Subcutaneous abdominal adipose tissue (tissue), 5 donors: ENCODE measurements around the gene RRP9.
"Not testable (repeated sequence)": the region's sequence is repeated elsewhere in the genome, so short reads cannot be mapped to it uniquely, and the experiment has no call there.

Experiments used
- H3K27ac ChIP-seq: one replicate; pipeline ENCODE4 v1.7.0; 2013; ENCODE audit warnings: low read depth, mild to moderate bottlenecking, inconsistent platforms, low read length, moderate library complexity
- H3K27me3 ChIP-seq, 5 donors: one replicate each; pipeline ENCODE4 v1.7.0; 2013; ENCODE audit warnings: low read length in 5 of 5, inconsistent platforms in 1 of 5; ENCODE audit not compliant: control insufficient read depth in 5 of 5, insufficient read depth in 4 of 5
- H3K36me3 ChIP-seq, 5 donors: one replicate each; pipeline ENCODE4 v1.7.0; 2013; ENCODE audit warnings: low read length in 5 of 5; ENCODE audit not compliant: control insufficient read depth in 5 of 5, insufficient read depth in 5 of 5
- H3K4me1 ChIP-seq, 5 donors: one replicate each; pipeline ENCODE4 v1.7.0; 2013; ENCODE audit warnings: low read length in 5 of 5, mild to moderate bottlenecking in 3 of 5, moderate library complexity in 1 of 5; ENCODE audit not compliant: control insufficient read depth in 5 of 5, insufficient read depth in 5 of 5
- H3K4me3 ChIP-seq, 5 donors: one replicate each; pipeline ENCODE4 v1.7.0; 2013; ENCODE audit warnings: low read length in 5 of 5, low read depth in 1 of 5
- H3K9ac ChIP-seq, 5 donors: one replicate each; pipeline ENCODE4 v1.7.0; 2013; ENCODE audit warnings: low read length in 5 of 5, mild to moderate bottlenecking in 4 of 5, moderate library complexity in 3 of 5
- H3K9me3 ChIP-seq, 5 donors: one replicate each; pipeline ENCODE4 v1.7.0; 2013; ENCODE audit warnings: low read length in 5 of 5; ENCODE audit not compliant: control insufficient read depth in 5 of 5
- donor health status: healthy.
- donor health status: healthy.
- donor health status: healthy.
- donor health status: healthy.
- donor health status: healthy.

RRP9 gene

DNA sequence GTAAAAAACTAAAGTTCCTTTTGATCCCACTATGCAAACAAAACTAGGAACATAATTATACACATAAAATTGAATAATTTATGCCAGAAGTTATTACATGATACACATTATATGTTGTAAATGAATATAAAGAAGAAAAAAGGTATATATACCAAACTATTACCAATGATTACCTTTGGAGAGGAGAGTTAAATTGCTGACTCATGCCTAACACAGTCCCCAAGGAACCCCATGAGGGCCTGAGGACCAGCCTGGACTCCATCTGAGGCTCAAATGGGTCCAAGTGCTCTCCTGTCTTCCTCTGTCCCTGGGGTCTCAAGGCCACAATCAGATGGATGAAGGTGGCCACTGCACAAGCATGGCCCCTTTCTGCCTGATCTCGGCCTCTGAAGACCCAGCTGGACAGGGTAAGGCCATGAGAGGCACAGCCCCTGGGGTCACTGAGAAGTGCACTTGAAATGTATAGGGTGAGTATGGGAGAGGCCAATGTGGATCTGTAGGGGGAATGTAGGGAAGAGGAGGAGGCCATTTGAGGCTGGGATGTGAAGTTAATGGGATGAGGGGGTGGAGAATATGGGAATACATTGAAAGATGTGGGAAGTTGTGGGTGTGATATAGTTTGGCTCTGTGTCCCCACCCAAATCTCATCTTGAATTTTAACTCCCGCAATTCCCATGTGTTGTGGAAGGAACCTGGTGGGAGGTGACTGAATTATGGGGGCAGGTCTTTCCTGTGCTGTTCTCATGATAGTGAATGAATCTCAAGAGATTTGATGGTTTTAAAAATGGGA lies 37.5 kb downstream of the RRP9 start:
- Histone ChIP-seq H3K27ac (no peak overlapping the region), H3K4me1 (no peaks in the 10 kb centered on the region), H3K9ac (no peak overlapping the region), H3K4me3 (no peak overlapping the region), H3K9me3 (peaks cover 0 to 5% (median 0%) of the 10 kb centered on the region in 5 donors), H3K27me3 (peaks cover 0 to 3% (median 0%) of the 10 kb centered on the region in 5 donors), H3K36me3 (no peaks in the 10 kb centered on the region)

- not testable (repeated sequence) for H3K9me3 ChIP-seq, H3K9ac ChIP-seq, H3K36me3 ChIP-seq, H3K27me3 ChIP-seq, H3K4me3 ChIP-seq, H3K27ac ChIP-seq, H3K4me1 ChIP-seq
Observed at GRCh38 chr3:51902361-51902760, 39.3 kb downstream of the RRP9 start.

DNA sequence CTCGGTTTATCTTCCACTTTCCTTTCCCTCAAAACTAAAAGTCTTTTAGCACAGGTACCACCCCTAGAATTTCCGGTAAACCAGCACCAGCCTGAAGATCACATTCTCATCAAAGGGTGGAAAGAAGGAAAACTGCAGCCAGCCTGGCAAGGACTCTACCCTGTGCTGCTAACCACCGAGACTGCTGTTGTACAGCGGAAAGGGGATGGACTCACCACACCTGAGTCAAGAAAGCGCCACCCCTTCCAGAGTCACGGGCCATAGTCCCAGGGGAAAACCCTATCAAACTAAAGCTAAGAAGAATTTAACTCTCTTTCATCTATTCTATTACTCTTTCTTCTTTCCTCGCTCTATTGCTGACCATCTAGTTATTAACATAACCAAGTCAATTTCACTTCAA lies 41.7 kb downstream of the RRP9 start:
- H3K9ac ChIP-seq, H3K27ac ChIP-seq, H3K27me3 ChIP-seq, H3K9me3 ChIP-seq, H3K4me3 ChIP-seq, H3K4me1 ChIP-seq, H3K36me3 ChIP-seq: not testable (repeated sequence)

- peaks cover 0 to 5% (median 3%) of the 10 kb centered on the region in 5 donors for H3K27me3 ChIP-seq
- no peak overlapping the region for H3K4me3 ChIP-seq
- H3K4me1 ChIP-seq: no peaks in the 10 kb centered on the region
- no peaks in the 10 kb centered on the region for H3K9me3 ChIP-seq
- H3K9ac ChIP-seq: no peak overlapping the region
- H3K27ac ChIP-seq: no peak overlapping the region
- H3K36me3 ChIP-seq: no peaks in the 10 kb centered on the region
Observed at GRCh38 chr3:51897391-51897790, 44.3 kb downstream of the RRP9 start.

- no peaks in the 10 kb centered on the region for H3K36me3 ChIP-seq
- no peaks in the 10 kb centered on the region for H3K9me3 ChIP-seq
- no peak overlapping the region for H3K27ac ChIP-seq
- H3K4me1 ChIP-seq: no peaks in the 10 kb centered on the region
- peaks cover 0 to 6% (median 5%) of the 10 kb centered on the region in 5 donors for H3K27me3 ChIP-seq
- H3K9ac ChIP-seq: no peak overlapping the region
- no peak overlapping the region for H3K4me3 ChIP-seq
Observed at GRCh38 chr3:51896607-51897305, 44.9 kb downstream of the RRP9 start.

GRCh38 chr3:51894939-51895338 lies 46.8 kb downstream of the RRP9 start:
- H3K27me3 ChIP-seq: peaks cover 0 to 5% (median 2%) of the 10 kb centered on the region in 5 donors
- H3K4me3 ChIP-seq: no peak overlapping the region
- no peaks in the 10 kb centered on the region for H3K4me1 ChIP-seq
- H3K36me3 ChIP-seq: no peaks in the 10 kb centered on the region
- no peak overlapping the region for H3K27ac ChIP-seq
- H3K9me3 ChIP-seq: no peaks in the 10 kb centered on the region
- H3K9ac ChIP-seq: no peak overlapping the region

GRCh38 chr3:51894391-51894790 lies 47.3 kb downstream of the RRP9 start:
- Histone ChIP-seq H3K27ac (no peak overlapping the region), H3K36me3 (no peaks in the 10 kb centered on the region), H3K27me3 (peaks cover 0 to 5% (median 2%) of the 10 kb centered on the region in 5 donors), H3K9me3 (no peaks in the 10 kb centered on the region), H3K9ac (no peak overlapping the region), H3K4me1 (no peaks in the 10 kb centered on the region), H3K4me3 (no peak overlapping the region)

DNA sequence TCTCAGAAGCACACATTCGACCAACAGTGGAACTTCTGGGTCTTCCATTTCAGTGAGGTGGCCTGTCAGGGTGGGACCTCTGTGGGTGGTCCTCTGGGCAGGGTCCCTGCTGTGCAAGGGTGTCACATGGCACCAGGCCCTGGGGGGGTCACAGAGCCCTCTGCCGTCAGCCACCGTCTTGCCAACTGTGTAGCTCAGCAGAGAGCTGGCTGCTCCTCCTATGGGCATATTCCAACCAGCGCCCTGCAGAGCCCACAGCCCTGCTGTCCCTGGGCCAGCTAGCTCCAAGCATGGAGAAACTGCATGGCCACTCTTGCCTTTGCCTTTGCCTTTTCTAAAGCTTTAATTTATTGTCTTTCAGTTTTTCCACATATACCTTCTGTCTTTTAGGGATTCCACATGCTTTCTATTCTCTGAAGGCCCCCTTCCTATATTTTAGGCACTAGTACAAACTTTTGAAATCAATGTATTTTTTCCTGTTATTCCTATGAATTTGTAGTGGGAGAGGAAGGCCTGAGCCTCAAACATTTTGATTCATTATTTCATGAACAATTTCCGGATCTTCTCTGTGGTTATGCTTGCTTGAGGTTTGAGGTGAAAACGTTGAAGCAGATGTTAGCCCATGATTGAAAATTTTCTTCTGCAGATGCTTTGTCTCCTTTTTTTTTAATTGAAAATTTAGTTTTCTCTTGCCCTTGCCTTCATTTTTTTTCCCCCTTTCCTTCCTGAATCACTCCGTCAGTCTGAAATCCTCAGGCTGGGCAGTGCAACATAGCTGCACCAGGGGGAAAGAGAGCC lies 50.3 kb downstream of the RRP9 start:
- H3K27ac ChIP-seq: no peak overlapping the region
- no peaks in the 10 kb centered on the region for H3K9me3 ChIP-seq
- H3K27me3 ChIP-seq: peaks cover 0 to 5% (median 2%) of the 10 kb centered on the region in 5 donors
- H3K4me3 ChIP-seq: no peak overlapping the region
- H3K36me3 ChIP-seq: no peaks in the 10 kb centered on the region
- no peaks in the 10 kb centered on the region for H3K4me1 ChIP-seq
- no peak overlapping the region for H3K9ac ChIP-seq

- Histone ChIP-seq H3K4me3 (no peak overlapping the region), H3K27ac (no peak overlapping the region), H3K4me1 (no peaks in the 10 kb centered on the region), H3K27me3 (peaks cover 0 to 5% (median 2%) of the 10 kb centered on the region in 5 donors), H3K9ac (no peak overlapping the region), H3K9me3 (no peaks in the 10 kb centered on the region), H3K36me3 (no peaks in the 10 kb centered on the region)
Observed at GRCh38 chr3:51888463-51889105, 53.1 kb downstream of the RRP9 start.
